C4-2B (cell line): Measurements from ENCODE around the gene SLC1A7.

Source experiments
- H3K27ac ChIP-seq: fragments of 450-650 bp; 2 replicates; pipeline ENCODE4 v1.5.1; 2017
- ZFX ChIP-seq: fragments of 450-650 bp; IDR thresholded peaks from 2 replicates; pipeline ENCODE4 v1.6.1; 2017
- TF ChIP-seq, protein P1 (sequence below): fragments of 450-650 bp; conservative IDR thresholded peaks from 2 replicates; pipeline ENCODE4 v1.5.1; 2017; ENCODE audit warnings: mild to moderate bottlenecking

SLC1A7 gene

DNA sequence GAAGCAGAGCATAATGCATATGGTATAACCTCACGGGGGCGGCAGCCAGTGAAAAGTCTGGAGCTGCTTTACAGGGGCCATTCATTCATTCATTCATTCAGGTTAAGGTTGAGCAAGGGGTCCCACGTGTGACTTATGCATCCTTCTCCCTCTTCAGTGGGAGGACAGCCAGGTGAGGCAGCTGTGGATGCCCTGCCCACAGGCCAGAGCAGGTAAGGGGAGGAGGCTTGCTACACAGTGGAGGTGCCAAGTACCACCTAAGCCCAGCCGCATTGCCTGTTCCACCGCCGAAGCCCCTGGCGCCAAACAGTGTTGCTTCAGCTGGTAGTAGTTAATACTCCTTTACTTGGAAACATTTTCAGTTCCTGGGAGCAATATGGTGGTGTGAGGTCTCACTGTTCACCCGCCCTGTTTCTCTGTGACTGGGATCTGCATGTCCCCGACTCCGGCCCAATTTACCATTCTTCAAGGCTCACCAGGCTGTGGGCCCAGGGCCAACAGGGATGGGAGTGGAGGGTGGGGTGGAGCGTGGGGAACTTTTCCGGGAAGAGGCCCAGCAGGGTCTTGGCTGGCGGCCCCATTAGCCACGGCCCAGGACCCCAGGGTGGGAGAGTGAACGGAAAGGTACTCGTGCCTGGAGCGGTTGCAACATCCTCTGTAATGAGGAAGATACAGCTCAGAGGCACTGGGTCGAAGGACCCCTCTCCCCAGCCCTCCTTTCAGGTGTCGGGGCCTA, 81.1 kb downstream of the SLC1A7 start:
- no peak for TF ChIP-seq ZFX
- TF ChIP-seq, protein P1, sequence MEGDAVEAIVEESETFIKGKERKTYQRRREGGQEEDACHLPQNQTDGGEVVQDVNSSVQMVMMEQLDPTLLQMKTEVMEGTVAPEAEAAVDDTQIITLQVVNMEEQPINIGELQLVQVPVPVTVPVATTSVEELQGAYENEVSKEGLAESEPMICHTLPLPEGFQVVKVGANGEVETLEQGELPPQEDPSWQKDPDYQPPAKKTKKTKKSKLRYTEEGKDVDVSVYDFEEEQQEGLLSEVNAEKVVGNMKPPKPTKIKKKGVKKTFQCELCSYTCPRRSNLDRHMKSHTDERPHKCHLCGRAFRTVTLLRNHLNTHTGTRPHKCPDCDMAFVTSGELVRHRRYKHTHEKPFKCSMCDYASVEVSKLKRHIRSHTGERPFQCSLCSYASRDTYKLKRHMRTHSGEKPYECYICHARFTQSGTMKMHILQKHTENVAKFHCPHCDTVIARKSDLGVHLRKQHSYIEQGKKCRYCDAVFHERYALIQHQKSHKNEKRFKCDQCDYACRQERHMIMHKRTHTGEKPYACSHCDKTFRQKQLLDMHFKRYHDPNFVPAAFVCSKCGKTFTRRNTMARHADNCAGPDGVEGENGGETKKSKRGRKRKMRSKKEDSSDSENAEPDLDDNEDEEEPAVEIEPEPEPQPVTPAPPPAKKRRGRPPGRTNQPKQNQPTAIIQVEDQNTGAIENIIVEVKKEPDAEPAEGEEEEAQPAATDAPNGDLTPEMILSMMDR = no peak
- H3K27ac ChIP-seq = no peak overlapping the region

DNA sequence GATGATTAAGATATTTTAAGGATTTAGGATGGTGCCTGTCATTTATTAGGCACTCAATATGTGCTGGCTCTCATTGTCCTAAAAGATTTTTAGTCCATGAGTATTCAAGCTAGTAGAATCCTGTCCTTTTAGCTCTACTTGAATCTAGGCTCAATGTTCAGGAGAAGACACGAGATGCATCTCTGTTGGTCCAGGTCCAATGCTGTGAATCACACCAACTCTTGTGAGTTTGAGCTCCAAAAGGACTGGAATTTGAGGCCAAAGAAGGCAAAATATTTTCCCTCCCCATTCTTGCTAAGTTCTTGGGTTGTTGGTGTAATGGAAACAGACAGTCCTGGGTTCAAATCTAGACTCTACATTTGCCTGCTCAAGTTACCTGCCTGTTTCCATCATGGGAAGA, 81.9 kb downstream of the SLC1A7 start:
- no peak overlapping the region for H3K27ac ChIP-seq
- TF ChIP-seq, protein P1 = no peak
- no peak for TF ChIP-seq ZFX

DNA sequence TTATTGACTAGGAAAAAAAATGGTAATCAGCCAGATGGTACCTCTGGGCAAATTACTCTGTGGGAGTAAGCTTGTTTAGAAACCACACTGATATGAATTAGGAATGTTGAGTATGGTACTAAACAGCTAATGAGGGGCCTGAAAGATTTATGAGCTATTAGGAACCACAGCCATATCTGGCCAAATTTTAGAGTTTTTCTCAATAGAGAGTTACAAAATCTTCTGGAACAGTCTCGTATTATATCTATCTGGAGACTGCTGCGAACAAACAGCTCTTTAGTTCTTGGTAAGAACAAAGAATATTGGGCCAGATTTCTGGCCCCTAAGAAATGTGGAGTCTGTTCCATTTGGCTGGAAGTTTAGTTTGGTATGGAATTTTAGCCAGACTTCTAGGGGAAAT, 85.3 kb downstream of the SLC1A7 start:
- no peak for TF ChIP-seq ZFX
- TF ChIP-seq, protein P1 = no peak

DNA sequence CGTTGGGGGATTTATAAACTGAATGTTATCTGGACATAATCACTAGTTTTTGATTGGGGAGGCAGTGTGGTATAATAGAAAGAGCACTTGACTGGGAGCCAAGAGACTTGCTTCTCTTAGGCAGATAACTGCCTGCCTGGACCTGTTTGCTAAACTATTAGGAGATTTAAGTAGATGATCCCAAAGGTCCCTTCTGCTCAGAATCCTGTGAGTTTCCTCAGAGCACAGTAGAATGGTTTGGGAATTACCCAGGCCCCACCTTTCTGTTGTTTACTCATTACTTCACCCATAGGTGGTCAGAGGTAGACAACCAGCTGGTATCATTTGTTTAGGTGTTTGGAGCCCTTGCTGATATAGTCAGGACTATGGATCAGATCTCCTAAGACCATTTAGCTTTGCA, 90.8 kb downstream of the SLC1A7 start:
- no peak for TF ChIP-seq ZFX
- TF ChIP-seq, protein P1 = no peak
- no peak overlapping the region for H3K27ac ChIP-seq

More for the DNA sequence above, 85.3 kb downstream of the SLC1A7 start:
- H3K27ac ChIP-seq = no peak overlapping the region

DNA sequence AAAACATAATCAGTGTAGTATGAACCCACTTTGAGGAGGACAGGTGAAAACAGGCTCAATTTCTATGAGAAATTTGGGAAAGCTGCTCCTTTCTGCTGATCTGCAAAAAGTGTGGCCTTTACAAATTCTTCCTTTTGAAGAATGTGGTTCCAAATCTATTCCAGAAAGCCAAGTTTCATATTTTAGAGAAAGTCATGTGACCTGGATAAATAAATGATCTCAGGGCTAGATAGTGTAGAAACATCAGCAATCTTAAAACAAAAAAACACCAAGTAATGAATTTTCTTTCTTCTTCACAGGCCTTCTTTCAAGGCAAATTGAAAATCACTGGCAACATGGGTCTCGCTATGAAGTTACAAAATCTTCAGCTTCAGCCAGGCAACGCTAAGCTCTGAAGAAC, 92.1 kb downstream of the SLC1A7 start:
- TF ChIP-seq, protein P1 = no peak
- no peak for TF ChIP-seq ZFX
- H3K27ac ChIP-seq = no peak overlapping the region

DNA sequence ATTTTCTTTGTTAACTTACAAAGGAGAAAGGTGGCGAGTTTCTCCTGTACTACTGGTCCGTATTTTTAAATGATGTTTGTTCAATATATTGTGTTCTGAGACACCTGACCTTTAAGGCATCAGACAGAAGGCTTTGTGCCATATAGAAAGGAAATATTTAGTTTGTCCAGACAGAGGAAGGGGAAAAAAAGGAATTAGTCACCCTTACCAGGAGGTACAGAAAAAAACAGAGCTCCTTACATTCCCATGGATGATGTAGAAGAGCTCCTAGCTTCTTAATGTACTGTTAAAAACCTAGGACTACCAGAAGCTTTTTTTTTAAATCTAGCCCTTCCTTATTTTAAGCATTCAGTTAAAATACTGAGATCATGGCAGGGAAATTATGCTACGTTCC, 92.9 kb downstream of the SLC1A7 start:
- no peak overlapping the region for H3K27ac ChIP-seq
- TF ChIP-seq, protein P1 = no peak
- no peak for TF ChIP-seq ZFX

DNA sequence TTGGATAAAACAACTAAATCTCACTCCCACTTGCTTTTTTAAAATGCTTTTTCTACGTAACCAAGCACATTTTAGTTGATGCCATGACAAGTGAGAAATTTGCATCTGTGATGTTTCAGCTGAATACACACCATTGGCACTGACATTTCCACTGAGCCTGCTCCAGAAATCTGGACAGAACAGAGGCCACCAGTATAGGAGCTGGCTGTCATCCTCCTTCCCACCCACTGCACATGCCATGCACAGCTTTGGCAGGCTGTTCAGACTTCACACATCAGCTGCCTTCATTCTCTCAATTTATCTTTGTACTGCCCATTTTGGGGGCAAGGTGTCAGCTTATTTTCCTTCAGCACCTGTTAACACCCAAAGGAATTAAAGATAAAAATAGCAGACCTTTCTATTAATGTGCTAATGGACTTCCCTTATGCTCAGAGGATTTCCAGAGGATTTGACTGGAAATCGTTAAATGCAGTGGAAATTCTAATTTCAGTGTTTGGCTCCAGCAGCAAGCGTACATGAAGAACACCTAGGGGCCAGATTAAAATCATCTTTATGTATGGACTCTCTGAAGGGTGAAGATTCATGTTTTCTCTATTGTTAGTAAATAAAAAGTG, 93.4 kb downstream of the SLC1A7 start:
- H3K27ac ChIP-seq = no peak overlapping the region
- TF ChIP-seq ZFX = no peak
- TF ChIP-seq, protein P1 = no peak
